OCI-LY7 (cell line): ENCODE measurements around the gene AKT3. TPM values are rescaled to one million over a fixed set of nuclear protein-coding genes. Genes with fewer than 3 reads are reported as not detected.

Experiments
- BruUV-seq: library from RNA; stranded (reverse); fragments of 400-500 nt; replicated peaks from 2 replicates; lab custom pipeline; 2021; lab: Mats Ljungman, UMichigan
- CTCF ChIA-PET: fragments of 300-600 bp; sonication (Branson Sonifier 250); formaldehyde crosslinking; loops from one replicate; lab custom pipeline; 2022; ENCODE audit warnings: antibody characterized with exemption; ENCODE audit not compliant: unreplicated experiment; lab: Charles Lee
- POLR2A ChIA-PET: fragments of 300-600 bp; sonication (Branson Sonifier 250); formaldehyde crosslinking; loops from one replicate; lab custom pipeline; 2022; ENCODE audit warnings: antibody characterized with exemption; lab: Charles Lee
- DNase-seq: peaks from one replicate; pipeline ENCODE4 v3.0.0-alpha.2; 2015; ENCODE audit warnings: low spot score
- H2AFZ ChIP-seq: fragments of 200-600 bp; sonication (generic), shearing (Covaris generic); 2 replicates; pipeline ENCODE4 v1.6.1; 2014; ENCODE audit warnings: mild to moderate bottlenecking, antibody characterized with exemption, low read length, moderate library complexity
- H3K27ac ChIP-seq: fragments of 200-600 bp; sonication (generic); 2 replicates; pipeline ENCODE4 v1.5.1; 2014; ENCODE audit warnings: mixed run types, low read depth, mild to moderate bottlenecking, moderate library complexity, low read length, inconsistent platforms; ENCODE audit not compliant: poor library complexity, severe bottlenecking
- H3K36me3 ChIP-seq: fragments of 200-600 bp; sonication (generic); 2 replicates; pipeline ENCODE4 v1.6.1; 2014; ENCODE audit warnings: mild to moderate bottlenecking, antibody characterized with exemption, low read length, moderate library complexity, mixed read lengths; ENCODE audit not compliant: insufficient read depth
- H3K4me1 ChIP-seq: fragments of 200-600 bp; sonication (generic); 2 replicates; pipeline ENCODE4 v1.5.1; 2014; ENCODE audit warnings: mild to moderate bottlenecking, low read length; ENCODE audit not compliant: insufficient read depth, poor library complexity, severe bottlenecking
- H3K4me2 ChIP-seq: fragments of 200-600 bp; sonication (generic); 2 replicates; pipeline ENCODE4 v1.6.1; 2014; ENCODE audit warnings: mild to moderate bottlenecking, low read length
- H3K4me3 ChIP-seq: fragments of 200-600 bp; sonication (generic); 2 replicates; pipeline ENCODE4 v1.5.1; 2014; ENCODE audit warnings: mild to moderate bottlenecking, low read depth, low read length; ENCODE audit not compliant: poor library complexity, severe bottlenecking
- H3K79me2 ChIP-seq: fragments of 200-600 bp; sonication (generic); 2 replicates; pipeline ENCODE4 v1.6.1; 2016; ENCODE audit warnings: low read depth, mild to moderate bottlenecking, low read length, moderate library complexity, mixed read lengths; ENCODE audit not compliant: insufficient read depth
- H3K9me2 ChIP-seq: fragments of 200-600 bp; sonication (generic); 2 replicates; pipeline ENCODE4 v1.6.1; 2016; ENCODE audit warnings: mild to moderate bottlenecking, low read length, mixed read lengths; ENCODE audit not compliant: insufficient read depth
- H3K9me3 ChIP-seq: fragments of 200-600 bp; sonication (generic); 2 replicates; pipeline ENCODE4 v1.6.1; 2014; ENCODE audit warnings: mild to moderate bottlenecking, mixed run types, low read length, mixed read lengths
- H4K20me1 ChIP-seq: fragments of 200-600 bp; sonication (generic); 2 replicates; pipeline ENCODE4 v1.6.1; 2014; ENCODE audit warnings: mild to moderate bottlenecking, antibody characterized with exemption, low read length, moderate library complexity, mixed read lengths; ENCODE audit not compliant: insufficient read depth
- EZH2phosphoT487 ChIP-seq: fragments of 200-600 bp; sonication (generic); IDR thresholded peaks from 2 replicates; pipeline ENCODE4 v1.6.1; 2018; ENCODE audit warnings: low read depth, borderline replicate concordance, mild to moderate bottlenecking, mixed run types, antibody characterized with exemption, low read length, moderate library complexity, mixed read lengths
- intact Hi-C: fragments of 100-400 bp; cut with micrococcal nuclease; formaldehyde crosslinking; loops from one replicate; pipeline ENCODE4 v1.10.0; 2022; ENCODE audit not compliant: unreplicated experiment
- total RNA-seq, 2 experiments: library from RNA; depleted of rRNA in 1 of 2; stranded (reverse); fragments of >200 nt in 1 of 2; shearing (Covaris generic) in 1 of 2; gene quantifications; 2 replicates each; pipeline ENCODE4 v1.2.3, GENCODE V29; 2014 to 2022
- TF ChIP-seq, protein P1 (sequence below): fragments of 200-600 bp; sonication (generic); conservative IDR thresholded peaks from 2 replicates; pipeline ENCODE4 v1.5.1; 2014; ENCODE audit warnings: mild to moderate bottlenecking, antibody characterized with exemption, low read length, moderate library complexity, mixed read lengths

The AKT3 gene
- total RNA-seq, 2 experiments from 2014 or later: 0.29 TPM; not detected in 1

DNA sequence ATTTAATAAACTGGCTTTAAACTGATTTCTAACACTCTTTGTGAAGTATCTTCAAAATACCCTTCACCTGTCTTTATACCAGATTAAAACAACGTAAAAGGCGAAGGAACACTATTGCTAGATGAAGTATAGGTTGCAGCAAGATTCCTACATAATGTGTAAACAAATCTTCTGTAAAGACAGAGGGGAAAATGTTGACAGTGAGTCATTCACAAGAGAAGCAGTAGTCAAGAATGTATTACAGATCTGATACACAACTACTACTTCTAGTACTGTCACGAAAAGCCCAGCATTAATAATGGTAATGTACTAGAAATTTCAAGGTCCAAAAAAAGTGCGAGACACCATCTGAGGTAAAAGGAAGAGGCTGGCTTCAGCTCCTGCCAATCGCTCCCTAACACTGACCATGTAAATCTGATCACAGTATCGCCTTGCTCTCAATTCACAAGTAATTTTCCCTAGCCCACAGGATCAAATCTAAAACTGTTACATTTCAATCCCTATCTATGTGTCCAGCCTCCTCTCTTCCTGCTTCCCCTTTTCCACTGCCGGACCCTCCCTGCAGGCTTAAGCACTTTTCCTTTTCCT, 290.4 kb downstream of the AKT3 start:
- CTCF ChIA-PET: no interaction called here

GRCh38 chr1:243558576-243558975, 291.5 kb downstream of the AKT3 start:
- TF ChIP-seq, protein P1, sequence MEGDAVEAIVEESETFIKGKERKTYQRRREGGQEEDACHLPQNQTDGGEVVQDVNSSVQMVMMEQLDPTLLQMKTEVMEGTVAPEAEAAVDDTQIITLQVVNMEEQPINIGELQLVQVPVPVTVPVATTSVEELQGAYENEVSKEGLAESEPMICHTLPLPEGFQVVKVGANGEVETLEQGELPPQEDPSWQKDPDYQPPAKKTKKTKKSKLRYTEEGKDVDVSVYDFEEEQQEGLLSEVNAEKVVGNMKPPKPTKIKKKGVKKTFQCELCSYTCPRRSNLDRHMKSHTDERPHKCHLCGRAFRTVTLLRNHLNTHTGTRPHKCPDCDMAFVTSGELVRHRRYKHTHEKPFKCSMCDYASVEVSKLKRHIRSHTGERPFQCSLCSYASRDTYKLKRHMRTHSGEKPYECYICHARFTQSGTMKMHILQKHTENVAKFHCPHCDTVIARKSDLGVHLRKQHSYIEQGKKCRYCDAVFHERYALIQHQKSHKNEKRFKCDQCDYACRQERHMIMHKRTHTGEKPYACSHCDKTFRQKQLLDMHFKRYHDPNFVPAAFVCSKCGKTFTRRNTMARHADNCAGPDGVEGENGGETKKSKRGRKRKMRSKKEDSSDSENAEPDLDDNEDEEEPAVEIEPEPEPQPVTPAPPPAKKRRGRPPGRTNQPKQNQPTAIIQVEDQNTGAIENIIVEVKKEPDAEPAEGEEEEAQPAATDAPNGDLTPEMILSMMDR: no peak

More for the DNA sequence above, 290.4 kb downstream of the AKT3 start:
- Histone ChIP-seq H3K36me3 (no peaks in the 10 kb centered on the region), H3K9me2 (no peaks in the 10 kb centered on the region), H4K20me1 (no peaks in the 10 kb centered on the region), H3K9me3 (no peaks in the 10 kb centered on the region), H3K27ac (no peak overlapping the region), H3K79me2 (no peaks in the 10 kb centered on the region), H3K4me2 (no peak overlapping the region), H3K4me3 (no peak overlapping the region), H3K4me1 (no peaks in the 10 kb centered on the region), H2AFZ (no peak overlapping the region)
- TF ChIP-seq EZH2phosphoT487: no peak
- TF ChIP-seq, protein P1: no peak
- BruUV-seq: no TSS peak
- no peak for DNase-seq
- POLR2A ChIA-PET: no interaction called here
- intact Hi-C loops: no loop called here

DNA sequence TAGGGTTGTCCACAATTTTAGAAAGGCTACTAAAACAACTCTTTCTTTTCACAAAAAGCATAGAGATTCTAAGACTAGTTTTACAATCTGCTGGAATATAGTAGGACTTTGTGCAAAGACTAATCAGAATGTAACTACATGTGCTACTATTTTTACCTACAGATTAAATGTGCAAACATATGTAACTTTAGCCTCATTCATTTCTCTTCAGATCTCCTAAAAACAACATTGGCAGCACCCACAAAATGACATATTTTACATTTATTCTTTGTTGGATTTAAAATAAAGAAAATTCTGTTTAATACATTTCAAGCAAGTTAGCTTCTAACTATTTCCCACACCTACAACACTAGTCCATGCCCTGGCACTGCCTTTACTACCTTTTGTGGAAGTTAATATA, 292.2 kb downstream of the AKT3 start:
- Histone ChIP-seq H3K27ac (no peak overlapping the region), H3K9me3 (no peaks in the 10 kb centered on the region), H3K36me3 (no peaks in the 10 kb centered on the region), H4K20me1 (no peaks in the 10 kb centered on the region), H3K4me2 (no peak overlapping the region), H3K4me3 (no peak overlapping the region), H3K79me2 (no peaks in the 10 kb centered on the region), H3K9me2 (no peaks in the 10 kb centered on the region), H3K4me1 (no peaks in the 10 kb centered on the region), H2AFZ (no peak overlapping the region)
- CTCF ChIA-PET: no interaction called here
- BruUV-seq: no TSS peak
- DNase-seq: no peak
- intact Hi-C loops: no loop called here
- POLR2A ChIA-PET: no interaction called here
- TF ChIP-seq EZH2phosphoT487: no peak

More at GRCh38 chr1:243558576-243558975, 291.5 kb downstream of the AKT3 start:
- Histone ChIP-seq H3K79me2 (no peaks in the 10 kb centered on the region), H3K27ac (no peak overlapping the region), H3K4me3 (no peak overlapping the region), H3K9me3 (no peaks in the 10 kb centered on the region), H3K4me2 (no peak overlapping the region), H2AFZ (no peak overlapping the region), H4K20me1 (no peaks in the 10 kb centered on the region), H3K9me2 (no peaks in the 10 kb centered on the region), H3K36me3 (no peaks in the 10 kb centered on the region), H3K4me1 (no peaks in the 10 kb centered on the region)
- BruUV-seq: no TSS peak
- intact Hi-C loops: no loop called here
- ChIA-PET CTCF (no interaction called here), POLR2A (no interaction called here)
- no peak for DNase-seq
